ENCODE results near the gene GFOD1.

The GFOD1 gene

GRCh38 chr6:13500915-13501314 is 13.5 kb upstream of the GFOD1 start:
- H3K27ac ChIP-seq: no peak overlapping the region
- H4K20me1 ChIP-seq (ENCODE audit: insufficient read depth): no peaks in the 10 kb centered on the region
- no peaks in the 10 kb centered on the region for H3K36me3 ChIP-seq (ENCODE audit: insufficient read depth)
- no peak overlapping the region for H3K9ac ChIP-seq
- H3K4me2 ChIP-seq: no peak overlapping the region
- H3K4me1 ChIP-seq (ENCODE audit: low read depth, poor library complexity, severe bottlenecking): peaks cover 3% of the 10 kb centered on the region
- TF ChIP-seq CTCF (conservative IDR thresholded peaks at IDR 0.05; ENCODE audit: low read depth, low read length): no peak
- H3K27me3 ChIP-seq (ENCODE audit: insufficient read depth, low read depth): no peaks in the 10 kb centered on the region
- no peaks in the 10 kb centered on the region for H3K79me2 ChIP-seq (ENCODE audit: insufficient read depth, low read depth)
- H2AFZ ChIP-seq (ENCODE audit: low read depth): no peak overlapping the region
- no peak overlapping the region for H3K4me3 ChIP-seq (IDR thresholded peaks at IDR 0.05; ENCODE audit: insufficient read depth, low read depth, low read length)

GRCh38 chr6:13500264-13500663 is 12.9 kb upstream of the GFOD1 start:
- Histone ChIP-seq H3K36me3 (ENCODE audit: insufficient read depth) (no peaks in the 10 kb centered on the region), H3K4me2 (no peak overlapping the region), H3K27ac (no peak overlapping the region), H3K4me1 (ENCODE audit: low read depth, poor library complexity, severe bottlenecking) (peaks cover 3% of the 10 kb centered on the region), H4K20me1 (ENCODE audit: insufficient read depth) (no peaks in the 10 kb centered on the region), H2AFZ (ENCODE audit: low read depth) (no peak overlapping the region), H3K79me2 (ENCODE audit: insufficient read depth, low read depth) (no peaks in the 10 kb centered on the region), H3K4me3 (IDR thresholded peaks at IDR 0.05; ENCODE audit: insufficient read depth, low read depth, low read length) (no peak overlapping the region), H3K9ac (no peak overlapping the region), H3K27me3 (ENCODE audit: insufficient read depth, low read depth) (no peaks in the 10 kb centered on the region)
- TF ChIP-seq CTCF (conservative IDR thresholded peaks at IDR 0.05; ENCODE audit: low read depth, low read length): no peak

GRCh38 chr6:13496513-13497190 is 9.3 kb upstream of the GFOD1 start:
- TF ChIP-seq CTCF (conservative IDR thresholded peaks at IDR 0.05; ENCODE audit: low read depth, low read length): no peak
- Histone ChIP-seq H3K4me2 (no peak overlapping the region), H3K27me3 (ENCODE audit: insufficient read depth, low read depth) (no peaks in the 10 kb centered on the region), H3K4me1 (ENCODE audit: low read depth, poor library complexity, severe bottlenecking) (peaks cover 3% of the 10 kb centered on the region), H2AFZ (ENCODE audit: low read depth) (no peak overlapping the region), H3K36me3 (ENCODE audit: insufficient read depth) (no peaks in the 10 kb centered on the region), H4K20me1 (ENCODE audit: insufficient read depth) (no peaks in the 10 kb centered on the region), H3K4me3 (IDR thresholded peaks at IDR 0.05; ENCODE audit: insufficient read depth, low read depth, low read length) (no peak overlapping the region), H3K79me2 (ENCODE audit: insufficient read depth, low read depth) (no peaks in the 10 kb centered on the region), H3K27ac (no peak overlapping the region), H3K9ac (no peak overlapping the region)

- no peak overlapping the region for H3K4me2 ChIP-seq
- H3K4me1 ChIP-seq (ENCODE audit: low read depth, poor library complexity, severe bottlenecking): peaks cover 3% of the 10 kb centered on the region
- H3K36me3 ChIP-seq (ENCODE audit: insufficient read depth): no peaks in the 10 kb centered on the region
- no peaks in the 10 kb centered on the region for H4K20me1 ChIP-seq (ENCODE audit: insufficient read depth)
- H3K27me3 ChIP-seq (ENCODE audit: insufficient read depth, low read depth): no peaks in the 10 kb centered on the region
- TF ChIP-seq CTCF (conservative IDR thresholded peaks at IDR 0.05; ENCODE audit: low read depth, low read length): no peak
- no peak overlapping the region for H3K27ac ChIP-seq
- no peaks in the 10 kb centered on the region for H3K79me2 ChIP-seq (ENCODE audit: insufficient read depth, low read depth)
- H3K4me3 ChIP-seq (IDR thresholded peaks at IDR 0.05; ENCODE audit: insufficient read depth, low read depth, low read length): no peak overlapping the region
- H2AFZ ChIP-seq (ENCODE audit: low read depth): no peak overlapping the region
- no peak overlapping the region for H3K9ac ChIP-seq
Observed at GRCh38 chr6:13495818-13496217, 8.4 kb upstream of the GFOD1 start.
